Fibroblast of villous mesenchyme (primary cell): Measurements from ENCODE around the gene MICAL3. TPM values are rescaled to one million over a fixed set of nuclear protein-coding genes. Genes with fewer than 3 reads are reported as not detected.

Source experiments
- DNase-seq: peaks from one replicate; pipeline ENCODE4 v3.0.0-alpha.2; 2010; ENCODE audit warnings: low read depth
- H3K4me3 ChIP-seq: 2 replicates; pipeline ENCODE4 v1.5.1; 2011; ENCODE audit warnings: low read depth, mild to moderate bottlenecking, low read length
- CTCF ChIP-seq: IDR thresholded peaks from 2 replicates; pipeline ENCODE4 v1.5.1; 2012; ENCODE audit warnings: low read depth, mild to moderate bottlenecking, low read length; ENCODE audit not compliant: insufficient read depth
- total RNA-seq: library from RNA; depleted of rRNA; stranded (reverse); fragments of >200 nt; gene quantifications from 2 replicates; pipeline ENCODE4 v1.2.3, GENCODE V29; 2012

MICAL3 gene
- total RNA-seq, 1 donor = 39.7 TPM

- no peak overlapping the region for H3K4me3 ChIP-seq
- no peak for TF ChIP-seq CTCF
- DNase-seq = no peak
Measured at GRCh38 chr22:17884893-17885292, 139.5 kb downstream of the MICAL3 start.

DNA sequence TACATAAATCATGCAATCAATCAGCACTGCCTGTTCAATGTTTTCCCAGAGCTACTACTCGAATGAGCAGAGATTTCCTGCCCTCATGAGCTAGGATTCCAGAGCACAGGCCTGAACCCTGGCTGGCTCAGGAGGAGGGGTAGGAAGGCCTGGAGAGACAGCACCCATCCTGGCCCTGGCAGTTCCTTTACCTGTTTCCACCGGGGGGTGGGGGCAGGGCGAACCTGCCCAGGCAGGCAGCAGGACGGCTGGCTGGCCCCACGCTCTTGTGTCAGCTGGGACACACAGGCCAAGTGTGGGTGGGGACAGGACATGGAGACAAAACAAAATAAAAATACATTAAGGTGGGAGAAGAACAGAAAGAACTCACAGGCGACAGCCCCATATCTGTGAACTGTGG, 140.3 kb downstream of the MICAL3 start:
- no peak overlapping the region for H3K4me3 ChIP-seq
- DNase-seq = no peak
- no peak for TF ChIP-seq CTCF

- DNase-seq = no peak
- no peak for TF ChIP-seq CTCF
- H3K4me3 ChIP-seq = no peak overlapping the region
Measured at GRCh38 chr22:17883356-17883755, 141.0 kb downstream of the MICAL3 start.

GRCh38 chr22:17882727-17883126, 141.6 kb downstream of the MICAL3 start:
- TF ChIP-seq CTCF = no peak
- H3K4me3 ChIP-seq = no peak overlapping the region
- no peak for DNase-seq

DNA sequence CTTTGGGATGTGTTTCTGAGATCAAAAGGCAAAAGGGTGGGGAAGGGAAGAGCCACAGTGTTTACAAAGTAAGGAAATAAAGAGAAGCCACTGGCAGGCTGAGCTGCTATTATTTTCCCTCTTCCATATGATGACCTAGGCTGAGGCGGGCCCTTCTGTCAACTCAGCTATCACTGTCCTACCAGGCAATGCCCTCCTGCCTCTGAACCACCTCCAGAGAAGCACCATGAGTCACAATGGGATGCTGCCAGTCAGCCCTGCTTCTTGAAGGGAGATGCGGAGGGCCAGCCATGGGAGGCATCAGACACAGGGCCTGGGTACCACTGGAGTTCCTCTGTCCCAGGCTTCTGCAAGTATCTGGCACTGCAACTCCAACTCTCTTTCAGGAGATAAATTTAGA, 142.2 kb downstream of the MICAL3 start:
- TF ChIP-seq CTCF = no peak
- no peak overlapping the region for H3K4me3 ChIP-seq
- DNase-seq = no peak

- DNase-seq = no peak
- no peak for TF ChIP-seq CTCF
- H3K4me3 ChIP-seq = no peak overlapping the region
Measured at GRCh38 chr22:17881366-17881765, 143.0 kb downstream of the MICAL3 start.

- DNase-seq = no peak
- TF ChIP-seq CTCF = no peak
- H3K4me3 ChIP-seq = no peak overlapping the region
Measured at GRCh38 chr22:17880468-17880867, 143.9 kb downstream of the MICAL3 start.
